Measurements from ENCODE around the gene FAM204A.

- TF ChIP-seq POLR2A (IDR thresholded peaks at IDR 0.05; ENCODE audit: low read depth, low read length) (no peak), POLR2AphosphoS5 (IDR thresholded peaks at IDR 0.05; ENCODE audit: low read depth, low read length) (no peak)
These were observed 505 bp upstream of the FAM204A start for GRCh38 chr10:118342638-118343020.
